ENCODE measurements around the gene TPBG. TPM values are rescaled to one million over a fixed set of nuclear protein-coding genes. Genes with fewer than 3 reads are reported as not detected.

The TPBG gene
- 120 and 121 TPM in 2 replicates for total RNA-seq

DNA sequence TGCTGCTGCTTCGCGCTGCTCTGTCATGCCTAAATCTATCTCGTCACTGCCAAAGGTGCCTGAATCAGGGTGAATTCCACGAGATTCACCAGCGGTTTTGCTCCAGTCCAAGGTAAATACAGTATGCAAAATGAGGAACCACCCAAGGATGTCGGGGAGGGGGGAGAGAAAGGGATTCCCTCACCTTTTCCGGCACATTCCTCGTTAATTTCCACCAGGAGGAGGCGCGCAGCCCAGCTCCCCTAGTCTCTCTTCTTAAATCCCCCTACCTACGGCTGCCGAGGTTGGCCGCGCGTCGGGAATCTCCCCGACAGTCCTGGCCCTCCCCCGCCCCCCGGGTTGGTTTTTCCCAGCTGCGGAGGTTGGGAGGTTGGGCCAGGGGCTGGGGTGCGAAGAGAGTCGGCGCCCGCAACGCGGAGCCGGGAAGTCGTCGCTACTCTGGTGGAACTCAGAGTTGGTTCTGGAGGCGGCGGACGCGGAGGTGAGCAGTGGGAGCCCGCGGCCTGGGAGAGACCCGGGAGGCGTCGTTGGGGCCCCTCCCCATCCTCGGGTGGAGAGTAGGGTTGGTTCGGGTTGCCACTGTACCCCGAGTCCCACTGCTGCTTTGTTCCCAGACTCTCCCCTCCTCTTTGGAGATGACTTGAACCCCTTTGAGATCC is at the start of gene TPBG:
Gene TPBG, plus strand, starts transcription at position 390 of the 659 bp plus-strand sequence. CDS start 1,145 bp downstream, outside the sequence.
- Histone ChIP-seq H3K36me3 (ENCODE audit: control insufficient read depth, insufficient read depth, low read length) (peaks cover 4% of the 10 kb centered on the region), H3K27me3 (ENCODE audit: control insufficient read depth, insufficient read depth, low read length) (no peaks in the 10 kb centered on the region), H3K4me3 (ENCODE audit: low read depth, low read length) (peak within 1 kb of the TSS; percentile 90)
- peak; percentile 49 for TF ChIP-seq CTCF (IDR thresholded peaks at IDR 0.05; ENCODE audit: insufficient read depth, low read length, severe bottlenecking)
- peak; percentile 84 for DNase-seq (ENCODE audit: low read depth)
- no peak for FAIRE-seq

DNA sequence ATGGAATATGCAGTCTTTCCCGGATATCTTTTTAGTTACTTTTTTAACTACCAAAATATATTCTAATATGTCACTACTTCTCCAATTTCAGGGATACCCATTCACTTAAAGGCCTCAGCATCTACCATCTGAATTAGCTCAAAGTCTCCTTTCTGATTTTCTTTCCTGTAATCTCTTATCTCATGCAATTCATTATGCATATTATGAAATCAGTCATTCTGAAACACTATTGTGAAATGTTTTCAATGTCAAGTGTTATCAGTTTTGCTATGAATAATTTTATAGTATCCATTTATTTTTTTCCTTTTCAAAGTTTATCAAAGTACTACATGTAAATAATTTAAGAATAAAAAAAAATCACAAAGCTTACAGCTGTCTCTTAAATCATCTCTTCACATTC is 41.2 kb upstream of the TPBG start:
- Histone ChIP-seq H3K4me3 (ENCODE audit: low read depth, low read length) (no peak overlapping the region), H3K27me3 (ENCODE audit: control insufficient read depth, insufficient read depth, low read length) (no peaks in the 10 kb centered on the region), H3K36me3 (ENCODE audit: control insufficient read depth, insufficient read depth, low read length) (no peaks in the 10 kb centered on the region)
- no peak for TF ChIP-seq CTCF (IDR thresholded peaks at IDR 0.05; ENCODE audit: insufficient read depth, low read length, severe bottlenecking)
- DNase-seq (ENCODE audit: low read depth) (no peak), FAIRE-seq (no peak)

GRCh38 chr6:82329766-82330165 is 33.9 kb upstream of the TPBG start:
- FAIRE-seq: no peak
- H3K36me3 ChIP-seq (ENCODE audit: control insufficient read depth, insufficient read depth, low read length): no peaks in the 10 kb centered on the region
- TF ChIP-seq CTCF (IDR thresholded peaks at IDR 0.05; ENCODE audit: insufficient read depth, low read length, severe bottlenecking): no peak
- H3K4me3 ChIP-seq (ENCODE audit: low read depth, low read length): no peak overlapping the region
- H3K27me3 ChIP-seq (ENCODE audit: control insufficient read depth, insufficient read depth, low read length): no peaks in the 10 kb centered on the region
- no peak for DNase-seq (ENCODE audit: low read depth)

DNA sequence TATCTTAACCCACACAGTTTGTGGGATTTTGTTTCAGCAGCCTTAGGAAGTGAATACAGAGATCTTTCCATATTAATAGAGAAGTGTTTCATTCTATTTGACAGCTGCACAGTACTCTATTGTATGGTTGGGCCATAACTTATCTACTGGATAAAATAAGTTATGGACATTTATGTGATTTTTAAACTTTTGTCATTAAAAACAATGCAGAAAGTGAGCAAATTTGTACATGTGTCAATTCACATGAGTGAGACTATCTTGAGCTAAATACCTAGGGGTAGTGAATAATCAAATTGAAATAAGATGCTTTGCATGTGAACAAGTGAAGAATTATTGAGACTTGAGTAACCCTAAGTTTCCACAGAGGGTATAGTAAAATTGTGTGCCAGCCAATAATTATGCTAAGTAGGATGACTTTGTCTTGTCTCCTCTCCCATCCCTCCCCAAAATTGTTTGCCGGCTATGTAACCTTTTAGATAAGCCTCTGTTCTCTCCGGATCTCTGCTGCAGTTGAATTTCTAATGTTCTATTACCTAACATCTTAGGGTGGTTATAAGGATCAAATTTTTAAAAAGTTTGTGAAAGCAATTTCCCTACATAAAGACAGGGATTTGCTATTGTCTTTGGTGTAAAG is 33.3 kb upstream of the TPBG start:
- FAIRE-seq: no peak
- no peak for DNase-seq (ENCODE audit: low read depth)
- TF ChIP-seq CTCF (IDR thresholded peaks at IDR 0.05; ENCODE audit: insufficient read depth, low read length, severe bottlenecking): no peak
- no peak overlapping the region for H3K4me3 ChIP-seq (ENCODE audit: low read depth, low read length)
- H3K27me3 ChIP-seq (ENCODE audit: control insufficient read depth, insufficient read depth, low read length): no peaks in the 10 kb centered on the region
- H3K36me3 ChIP-seq (ENCODE audit: control insufficient read depth, insufficient read depth, low read length): no peaks in the 10 kb centered on the region

DNA sequence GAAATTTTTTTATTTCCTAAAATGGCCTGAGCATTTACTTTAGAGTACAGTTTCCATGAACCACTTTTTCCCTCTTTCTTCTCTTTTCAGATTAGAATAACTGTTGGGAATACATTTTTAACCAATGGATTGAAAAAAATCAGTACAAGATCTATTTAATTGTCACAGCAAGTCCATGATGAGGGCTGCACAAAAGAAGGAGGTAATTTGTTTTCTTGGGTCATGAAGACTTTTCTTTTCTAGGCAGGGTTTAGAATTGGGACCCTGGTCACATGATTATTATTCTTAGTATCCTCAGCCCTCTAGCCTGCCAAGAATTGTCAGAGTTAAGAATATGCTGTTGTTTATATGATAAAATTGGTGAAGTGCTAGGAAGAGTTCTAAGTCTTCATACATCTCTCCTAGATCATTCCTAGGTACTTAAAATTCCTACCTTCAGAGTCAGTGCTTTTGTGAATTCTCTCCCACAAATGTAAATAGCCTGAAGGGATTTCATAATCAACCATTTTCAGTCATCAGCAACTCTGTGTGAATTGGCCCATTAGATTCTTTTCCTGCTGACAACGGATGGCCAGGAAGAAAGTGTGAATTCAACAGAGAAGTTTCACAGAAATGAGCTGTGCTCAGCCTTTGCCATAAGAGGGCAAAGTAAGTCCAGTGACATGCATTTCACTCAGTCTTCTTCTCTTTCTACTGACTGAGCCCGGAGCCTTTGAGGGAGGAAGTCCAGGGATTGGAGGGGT is 32.4 kb upstream of the TPBG start:
- DNase-seq (ENCODE audit: low read depth): peak; percentile 99
- no peaks in the 10 kb centered on the region for H3K36me3 ChIP-seq (ENCODE audit: control insufficient read depth, insufficient read depth, low read length)
- no peaks in the 10 kb centered on the region for H3K27me3 ChIP-seq (ENCODE audit: control insufficient read depth, insufficient read depth, low read length)
- peak; percentile 12 for TF ChIP-seq CTCF (IDR thresholded peaks at IDR 0.05; ENCODE audit: insufficient read depth, low read length, severe bottlenecking)
- H3K4me3 ChIP-seq (ENCODE audit: low read depth, low read length): no peak overlapping the region
- no peak for FAIRE-seq

All from bronchial epithelial cell (primary cell).